Liver (tissue), 3 donors: Measurements from ENCODE around the gene SELENOM.

Experiments
- ATF3 ChIP-seq: IDR thresholded peaks from 2 replicates; pipeline ENCODE4 v1.6.1; 2016; ENCODE audit warnings: antibody characterized with exemption
- CTCF ChIP-seq: fragments of 150-350 bp; IDR thresholded peaks from 2 replicates; pipeline ENCODE4 v1.5.1; 2017; ENCODE audit warnings: improper control_type of control experiment, low read depth, low read length; ENCODE audit not compliant: missing input control
- EGR1 ChIP-seq, 2 donors: IDR thresholded peaks; 2 replicates each; pipeline ENCODE4 v1.6.1; 2016 to 2018; ENCODE audit warnings: antibody characterized with exemption in 2 of 2, low read depth in 2 of 2
- FOXA1 ChIP-seq: IDR thresholded peaks from 2 replicates; pipeline ENCODE4 v1.6.1; 2016; ENCODE audit warnings: antibody characterized with exemption
- HNF4A ChIP-seq, 2 donors: conservative IDR thresholded peaks; 2 replicates each; pipeline ENCODE4 v1.6.1; 2016; ENCODE audit warnings: antibody characterized with exemption in 2 of 2, mild to moderate bottlenecking in 2 of 2
- MAX ChIP-seq: IDR thresholded peaks from 2 replicates; pipeline ENCODE4 v1.6.1; 2016; ENCODE audit warnings: antibody characterized with exemption
- NR2F2 ChIP-seq: IDR thresholded peaks from 2 replicates; pipeline ENCODE4 v1.6.1; 2016; ENCODE audit warnings: antibody characterized with exemption
- RAD21 ChIP-seq, 2 donors: IDR thresholded peaks; 2 replicates each; pipeline ENCODE4 v1.6.1; 2016; ENCODE audit warnings: antibody characterized with exemption in 2 of 2, mild to moderate bottlenecking in 2 of 2
- REST ChIP-seq: IDR thresholded peaks from 2 replicates; pipeline ENCODE4 v1.6.1; 2016; ENCODE audit warnings: antibody characterized with exemption, mild to moderate bottlenecking
- SP1 ChIP-seq: IDR thresholded peaks from 2 replicates; pipeline ENCODE4 v1.6.1; 2018; ENCODE audit warnings: antibody characterized with exemption, mild to moderate bottlenecking
- TAF1 ChIP-seq: conservative IDR thresholded peaks from 2 replicates; pipeline ENCODE4 v1.6.1; 2016; ENCODE audit warnings: antibody characterized with exemption, mild to moderate bottlenecking
- YY1 ChIP-seq: IDR thresholded peaks from 2 replicates; pipeline ENCODE4 v1.6.1; 2016; ENCODE audit warnings: antibody characterized with exemption, mild to moderate bottlenecking
- ZBTB33 ChIP-seq: IDR thresholded peaks from 2 replicates; pipeline ENCODE4 v1.6.1; 2016; ENCODE audit warnings: antibody characterized with exemption
- donor health status: healthy.
- donor health status: healthy.

- no peak for TF ChIP-seq CTCF
- TF ChIP-seq MAX, result no peak
- no peak for TF ChIP-seq RAD21 (IDR thresholded peaks at IDR 0.05)
- TF ChIP-seq NR2F2, result no peak
- TF ChIP-seq ATF3, result no peak
- TF ChIP-seq SP1, result no peak
- no peak for TF ChIP-seq REST
- no peak for TF ChIP-seq FOXA1
- no peak for TF ChIP-seq HNF4A (conservative IDR thresholded peaks at IDR 0.05)
- TF ChIP-seq TAF1, result no peak
- no peak for TF ChIP-seq ZBTB33
- no peak for TF ChIP-seq YY1
- no peak for TF ChIP-seq EGR1 (IDR thresholded peaks at IDR 0.05; ENCODE audit: low read depth in 2 of 2)
Measured at GRCh38 chr22:31086703-31087330, 20.6 kb downstream of the SELENOM start.
